ENCODE measurements around the gene SESTD1.
"Not testable (repeated sequence)": the region's sequence is repeated elsewhere in the genome, so short reads cannot be mapped to it uniquely, and the experiment has no call there.

SESTD1 gene

GRCh38 chr2:179214671-179215070 lies 50.0 kb downstream of the SESTD1 start:
- H3K4me3 ChIP-seq; H3K36me3 ChIP-seq (replicated peaks); H3K9me3 ChIP-seq; H3K4me1 ChIP-seq; in situ Hi-C loops (cut with MboI; ENCODE audit: low sequenced_read_pairs); H3K27me3 ChIP-seq (ENCODE audit: low read depth); DNase-seq (ENCODE audit: low spot score in 2 of 2): not testable (repeated sequence)

GRCh38 chr2:179211355-179211754 lies 53.3 kb downstream of the SESTD1 start:
- Histone ChIP-seq H3K27me3 (ENCODE audit: low read depth) (no peaks in the 10 kb centered on the region), H3K4me3 (no peak overlapping the region), H3K4me1 (no peaks in the 10 kb centered on the region), H3K36me3 (replicated peaks) (no peaks in the 10 kb centered on the region), H3K9me3 (peaks cover 23% of the 10 kb centered on the region)
- in situ Hi-C loops (cut with MboI; ENCODE audit: low sequenced_read_pairs), result no loop called here
- no peak for DNase-seq (ENCODE audit: low spot score in 2 of 2)

- in situ Hi-C loops (cut with MboI; ENCODE audit: low sequenced_read_pairs); H3K4me3 ChIP-seq; H3K27me3 ChIP-seq (ENCODE audit: low read depth); H3K4me1 ChIP-seq; H3K36me3 ChIP-seq (replicated peaks); DNase-seq (ENCODE audit: low spot score in 2 of 2): not testable (repeated sequence)
- peaks cover 34% of the 10 kb centered on the region for H3K9me3 ChIP-seq
These were observed 56.4 kb downstream of the SESTD1 start for GRCh38 chr2:179208277-179208676.

GRCh38 chr2:179207047-179207446 lies 57.6 kb downstream of the SESTD1 start:
- H3K9me3 ChIP-seq, result peaks cover 44% of the 10 kb centered on the region
- no peaks in the 10 kb centered on the region for H3K4me1 ChIP-seq
- H3K27me3 ChIP-seq (ENCODE audit: low read depth), result no peaks in the 10 kb centered on the region
- in situ Hi-C loops (cut with MboI; ENCODE audit: low sequenced_read_pairs), result no loop called here
- DNase-seq (ENCODE audit: low spot score in 2 of 2), result no peak
- H3K4me3 ChIP-seq, result no peak overlapping the region
- no peaks in the 10 kb centered on the region for H3K36me3 ChIP-seq (replicated peaks)

GRCh38 chr2:179201869-179202268 lies 62.8 kb downstream of the SESTD1 start:
- in situ Hi-C loops (cut with MboI; ENCODE audit: low sequenced_read_pairs), result no loop called here
- H3K4me3 ChIP-seq, result no peak overlapping the region
- peak in 1 of 2 experiments; percentile 16 for DNase-seq (ENCODE audit: low spot score in 2 of 2)
- no peaks in the 10 kb centered on the region for H3K36me3 ChIP-seq (replicated peaks)
- H3K9me3 ChIP-seq, result peaks cover 24% of the 10 kb centered on the region
- H3K27me3 ChIP-seq (ENCODE audit: low read depth), result no peaks in the 10 kb centered on the region
- no peaks in the 10 kb centered on the region for H3K4me1 ChIP-seq

- in situ Hi-C loops (cut with MboI; ENCODE audit: low sequenced_read_pairs); H3K27me3 ChIP-seq (ENCODE audit: low read depth); H3K4me1 ChIP-seq; H3K36me3 ChIP-seq (replicated peaks); DNase-seq (ENCODE audit: low spot score in 2 of 2); H3K9me3 ChIP-seq; H3K4me3 ChIP-seq: not testable (repeated sequence)
These were observed 68.6 kb downstream of the SESTD1 start for GRCh38 chr2:179195926-179196590.

GRCh38 chr2:179195141-179195540 lies 69.5 kb downstream of the SESTD1 start:
- DNase-seq (ENCODE audit: low spot score in 2 of 2), result no peak
- 0 out of 2 replicates have a peak, but pooled peaks cover 4% of the 10 kb centered on the region for H3K36me3 ChIP-seq (replicated peaks)
- in situ Hi-C loops (cut with MboI; ENCODE audit: low sequenced_read_pairs), result no loop called here
- no peak overlapping the region for H3K4me3 ChIP-seq
- H3K4me1 ChIP-seq, result no peaks in the 10 kb centered on the region
- H3K27me3 ChIP-seq (ENCODE audit: low read depth), result no peaks in the 10 kb centered on the region
- peaks cover 4% of the 10 kb centered on the region for H3K9me3 ChIP-seq

- no peak for DNase-seq (ENCODE audit: low spot score in 2 of 2)
- no peak overlapping the region for H3K4me3 ChIP-seq
- no peaks in the 10 kb centered on the region for H3K4me1 ChIP-seq
- in situ Hi-C loops (cut with MboI; ENCODE audit: low sequenced_read_pairs), result no loop called here
- H3K27me3 ChIP-seq (ENCODE audit: low read depth), result no peaks in the 10 kb centered on the region
- H3K36me3 ChIP-seq (replicated peaks), result 0 out of 2 replicates have a peak, but pooled peaks cover 4% of the 10 kb centered on the region
- peaks cover 5% of the 10 kb centered on the region for H3K9me3 ChIP-seq
These were observed 70.8 kb downstream of the SESTD1 start for GRCh38 chr2:179193759-179194394.

GRCh38 chr2:179191110-179191509 lies 73.5 kb downstream of the SESTD1 start:
- peaks cover 5% of the 10 kb centered on the region for H3K9me3 ChIP-seq
- DNase-seq (ENCODE audit: low spot score in 2 of 2), result no peak
- H3K4me1 ChIP-seq, result no peaks in the 10 kb centered on the region
- H3K36me3 ChIP-seq (replicated peaks), result peaks cover 8% of the 10 kb centered on the region; the same call in 1 of the 2 replicates
- in situ Hi-C loops (cut with MboI; ENCODE audit: low sequenced_read_pairs), result no loop called here
- no peak overlapping the region for H3K4me3 ChIP-seq
- H3K27me3 ChIP-seq (ENCODE audit: low read depth), result no peaks in the 10 kb centered on the region

GRCh38 chr2:179186126-179186525 lies 78.5 kb downstream of the SESTD1 start:
- Histone ChIP-seq H3K4me1 (no peaks in the 10 kb centered on the region), H3K27me3 (ENCODE audit: low read depth) (no peaks in the 10 kb centered on the region), H3K36me3 (replicated peaks) (peaks cover 8% of the 10 kb centered on the region; the same call in 1 of the 2 replicates), H3K9me3 (peaks cover 5% of the 10 kb centered on the region), H3K4me3 (no peak overlapping the region)
- in situ Hi-C loops (cut with MboI; ENCODE audit: low sequenced_read_pairs), result no loop called here
- DNase-seq (ENCODE audit: low spot score in 2 of 2), result no peak

- DNase-seq (ENCODE audit: low spot score in 2 of 2), result no peak
- Histone ChIP-seq H3K36me3 (replicated peaks) (peaks cover 4% of the 10 kb centered on the region; the same call in 1 of the 2 replicates), H3K4me3 (no peak overlapping the region), H3K4me1 (no peaks in the 10 kb centered on the region), H3K27me3 (ENCODE audit: low read depth) (no peaks in the 10 kb centered on the region), H3K9me3 (no peaks in the 10 kb centered on the region)
- in situ Hi-C loops (cut with MboI; ENCODE audit: low sequenced_read_pairs), result no loop called here
These were observed 80.0 kb downstream of the SESTD1 start for GRCh38 chr2:179184610-179185009.

- in situ Hi-C loops (cut with MboI; ENCODE audit: low sequenced_read_pairs), result no loop called here
- DNase-seq (ENCODE audit: low spot score in 2 of 2), result no peak
- no peaks in the 10 kb centered on the region; the same call in 1 of the 2 replicates for H3K36me3 ChIP-seq (replicated peaks)
- peaks cover 15% of the 10 kb centered on the region for H3K4me1 ChIP-seq
- H3K27me3 ChIP-seq (ENCODE audit: low read depth), result no peaks in the 10 kb centered on the region
- H3K4me3 ChIP-seq, result no peak overlapping the region
- H3K9me3 ChIP-seq, result no peaks in the 10 kb centered on the region
These were observed 83.6 kb downstream of the SESTD1 start for GRCh38 chr2:179181002-179181401.

- in situ Hi-C loops (cut with MboI; ENCODE audit: low sequenced_read_pairs), result no loop called here
- no peak overlapping the region for H3K4me3 ChIP-seq
These were observed 84.4 kb downstream of the SESTD1 start for GRCh38 chr2:179180242-179180641.

GRCh38 chr2:179179719-179180118 lies 84.9 kb downstream of the SESTD1 start:
- DNase-seq (ENCODE audit: low spot score in 2 of 2), result no peak
- no peak overlapping the region for H3K4me3 ChIP-seq
- H3K27me3 ChIP-seq (ENCODE audit: low read depth), result no peaks in the 10 kb centered on the region
- in situ Hi-C loops (cut with MboI; ENCODE audit: low sequenced_read_pairs), result no loop called here
- peaks cover 15% of the 10 kb centered on the region for H3K4me1 ChIP-seq
- no peaks in the 10 kb centered on the region; the same call in none of the 2 replicates for H3K36me3 ChIP-seq (replicated peaks)
- H3K9me3 ChIP-seq, result no peaks in the 10 kb centered on the region

More at GRCh38 chr2:179180242-179180641, 84.4 kb downstream of the SESTD1 start:
- DNase-seq (ENCODE audit: low spot score in 2 of 2), result no peak
- Histone ChIP-seq H3K27me3 (ENCODE audit: low read depth) (no peaks in the 10 kb centered on the region), H3K36me3 (replicated peaks) (no peaks in the 10 kb centered on the region; the same call in none of the 2 replicates), H3K4me1 (peaks cover 15% of the 10 kb centered on the region), H3K9me3 (no peaks in the 10 kb centered on the region)
